Heart left ventricle (tissue), 16 donors: ENCODE data around the gene SMYD4. TPM values are rescaled to one million over a fixed set of nuclear protein-coding genes. Genes with fewer than 3 reads are reported as not detected.

Source experiments
- ATAC-seq, 4 donors: fragments of 200-7000 bp; cut with Tn5 transposase; one replicate each; pipeline ENCODE4 v1.9.1; 2020 to 2022; ENCODE audit warnings: moderate library complexity in 4 of 4, mild to moderate bottlenecking in 3 of 4, moderate number of reproducible peaks in 1 of 4
- DNase-seq, 5 donors: peaks; one replicate each; pipeline ENCODE4 v3.0.0-alpha.2; 2020
- H3K27ac ChIP-seq, 12 donors: fragments of 200-600 bp; sonication (generic) in 4 of 12; one replicate each; pipeline versions ENCODE4 v1.5.0 to v1.8.0; 2016 to 2022; ENCODE audit warnings: mild to moderate bottlenecking in 2 of 12
- H3K27me3 ChIP-seq, 9 donors: fragments of 200-600 bp; sonication (generic) in 2 of 9; one replicate each; pipeline versions ENCODE4 v1.5.1 to v1.8.0; 2016 to 2022; ENCODE audit warnings: mild to moderate bottlenecking in 3 of 9
- H3K36me3 ChIP-seq, 9 donors: fragments of 200-600 bp; sonication (generic) in 2 of 9; one replicate each; pipeline versions ENCODE4 v1.5.0 to v1.8.0; 2018 to 2022; ENCODE audit warnings: mild to moderate bottlenecking in 2 of 9
- H3K4me1 ChIP-seq, 12 donors: fragments of 200-600 bp; sonication (generic) in 4 of 12; one replicate each; pipeline versions ENCODE4 v1.5.0 to v1.8.0; 2016 to 2022; ENCODE audit warnings: mild to moderate bottlenecking in 3 of 12
- H3K4me3 ChIP-seq, 12 donors: fragments of 200-600 bp; sonication (generic) in 4 of 12; one replicate each; pipeline versions ENCODE4 v1.5.0 to v1.8.0; 2017 to 2022; ENCODE audit warnings: mild to moderate bottlenecking in 9 of 12, moderate library complexity in 4 of 12
- H3K9me3 ChIP-seq, 12 donors: fragments of 200-600 bp; sonication (generic) in 4 of 12; one replicate each; pipeline versions ENCODE4 v1.5.0 to v1.8.0; 2016 to 2022; ENCODE audit warnings: mild to moderate bottlenecking in 1 of 12
- POLR2A ChIP-seq, 2 donors: fragments of 450-650 bp; IDR thresholded peaks; one replicate each; pipeline ENCODE4 v1.6.1; 2017; ENCODE audit warnings: antibody characterized with exemption in 2 of 2, mild to moderate bottlenecking in 2 of 2, moderate library complexity in 2 of 2
- WGBS, 4 donors: extraction: QIAGEN DNeasy Blood & Tissue Kit in 2 of 4; methylation state at CpG; one replicate each; pipeline versions ENCODE4 v1.1.5 to v1.1.7; 2013 to 2018; 5-methylcytosine and 5-hydroxymethylcytosine counted together
- intact Hi-C, 10 donors: fragments of 100-400 bp; cut with DNase I; formaldehyde crosslinking; loops; one replicate each; pipeline versions ENCODE4 v1.11.1 to v1.14.2; 2022
- polyA plus RNA-seq, 2 donors: library from polyadenylated mRNA; stranded (reverse); fragments of 200-250 nt; gene quantifications; one replicate each; pipeline ENCODE4 v1.2.3, GENCODE V29; 2013
- total RNA-seq, 9 donors: library from RNA; depleted of rRNA in 2 of 9; stranded (reverse); fragments of >200 nt in 2 of 9; fragmentation: NEBNext Ultra II Directional in 3 of 9; extraction: Animal tissue kit (Norgen Biotek cat#: 25700) in 3 of 9; gene quantifications; one replicate each; pipeline versions ENCODE4 v1.1.0 to v1.2.4, GENCODE V29; 2016 to 2023
- TF ChIP-seq, protein P1 (sequence below), 12 donors: fragments of 200-600 bp; sonication (generic) in 4 of 12; IDR thresholded peaks; one replicate each; pipeline versions ENCODE4 v1.5.0 to v1.8.0; 2018 to 2022; ENCODE audit warnings: antibody characterized with exemption in 12 of 12, mild to moderate bottlenecking in 5 of 12
- donor health status: ischemic (EF 13 %, LVEDD 7.1; RV severe dilation, severe dysfunction).
- donor health status: healthy with polysubstance abuse.
- donor health status: DM: no; HTN: yes; CAD: no.
- donor health status: DM: no; HTN: no; CAD: no.
- donor health status: ischemic (EF 25% LVEDD 6.9; RV normal size, moderate dysfunction).
- donor health status: ischemic (EF 25% LVEDD 5.7; RV mildly dilated, moderate dysfunction).
- donor health status: healthy.
- donor health status: DM: yes; HTN: yes; CAD: no.
- donor health status: ischemic (EF 35%, LVEDD 5.7; RV mildly dilated, moderate dysfunction).
- donor health status: nonischemic (EF 11% LVEDD 7.7; RV severe dilation, severe dysfunction).
- donor health status: DM: yes; HTN: yes; CAD: no.
- donor health status: PGD.
- donor health status: ischemic (EF 29% LVEDD 5.4; RV normal size, mild dysfunction).
- donor health status: nonischemic (EF 23%, LVEDD 6.1; RV moderate dilation, normal function).

The SMYD4 gene
- total and polyA plus RNA-seq, 11 donors, result 5.2 to 15.9 (median 7.9) TPM

DNA sequence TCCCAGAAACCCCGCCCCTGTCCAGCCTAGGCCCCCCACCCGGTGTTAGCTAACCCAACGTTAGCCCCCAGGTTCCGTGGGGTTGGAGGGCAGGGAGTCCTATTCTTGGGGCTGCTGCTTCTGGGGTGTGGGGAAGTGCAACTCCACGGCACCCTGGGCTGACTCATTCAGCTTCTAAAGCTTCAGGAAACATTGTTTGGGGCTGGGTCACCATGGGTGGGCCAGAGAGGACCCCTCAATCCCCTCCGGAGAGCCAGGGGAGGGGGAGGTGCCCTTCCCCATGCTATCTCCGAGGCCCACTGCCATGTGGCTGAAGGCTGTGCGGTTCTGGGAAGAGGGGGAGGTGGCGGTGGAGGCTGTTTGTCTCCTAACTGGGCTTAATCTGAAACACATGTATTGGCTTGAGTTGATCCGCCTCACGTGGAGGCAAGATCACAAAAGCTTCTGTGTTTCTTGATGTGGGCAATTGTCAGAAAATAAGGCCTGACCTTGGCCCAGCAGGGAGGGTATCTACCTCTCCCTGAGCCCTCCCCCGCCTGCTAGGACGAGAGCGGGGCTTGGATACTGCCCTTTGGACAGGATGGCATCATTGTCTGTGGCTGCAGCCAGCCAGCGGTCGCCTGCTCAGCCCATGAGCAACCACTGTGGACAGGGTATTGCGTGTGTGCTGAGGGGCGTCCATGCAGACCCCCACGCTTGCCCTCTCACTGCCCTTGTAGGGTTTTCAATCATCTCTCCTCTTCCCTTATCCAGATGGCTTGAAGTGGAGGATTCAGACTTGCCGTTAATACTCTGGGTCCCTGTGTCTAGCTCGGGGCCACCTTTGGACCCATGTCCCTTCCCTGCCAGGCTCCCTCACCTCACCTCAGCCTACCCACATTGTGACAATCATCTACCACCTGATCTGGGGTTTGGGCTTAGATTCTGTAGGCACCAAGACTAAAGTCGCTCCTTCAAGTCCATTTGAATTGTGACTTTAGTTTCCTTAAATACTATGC lies 66.5 kb downstream of the SMYD4 start:
- H3K36me3 ChIP-seq, result peaks cover 0 to 11% (median 0%) of the 10 kb centered on the region in 9 donors
- no peaks in the 10 kb centered on the region for H3K27me3 ChIP-seq
- H3K4me1 ChIP-seq, result peaks cover 0 to 61% (median 11%) of the 10 kb centered on the region in 12 donors
- intact Hi-C loops, result no loop called here
- ATAC-seq (peak; percentile 19 to 60 (median 49)), DNase-seq (peak in 3 of 5 donors; percentile 52 to 77 (median 64))
- H3K27ac ChIP-seq, result peak overlapping the region; percentile 52 to 89 (median 82)
- H3K4me3 ChIP-seq, result peak overlapping the region in 11 of 12 donors; percentile 21 to 68 (median 53)
- no peaks in the 10 kb centered on the region for H3K9me3 ChIP-seq
- TF ChIP-seq POLR2A (IDR thresholded peaks at IDR 0.05), result no peak
- TF ChIP-seq, protein P1, sequence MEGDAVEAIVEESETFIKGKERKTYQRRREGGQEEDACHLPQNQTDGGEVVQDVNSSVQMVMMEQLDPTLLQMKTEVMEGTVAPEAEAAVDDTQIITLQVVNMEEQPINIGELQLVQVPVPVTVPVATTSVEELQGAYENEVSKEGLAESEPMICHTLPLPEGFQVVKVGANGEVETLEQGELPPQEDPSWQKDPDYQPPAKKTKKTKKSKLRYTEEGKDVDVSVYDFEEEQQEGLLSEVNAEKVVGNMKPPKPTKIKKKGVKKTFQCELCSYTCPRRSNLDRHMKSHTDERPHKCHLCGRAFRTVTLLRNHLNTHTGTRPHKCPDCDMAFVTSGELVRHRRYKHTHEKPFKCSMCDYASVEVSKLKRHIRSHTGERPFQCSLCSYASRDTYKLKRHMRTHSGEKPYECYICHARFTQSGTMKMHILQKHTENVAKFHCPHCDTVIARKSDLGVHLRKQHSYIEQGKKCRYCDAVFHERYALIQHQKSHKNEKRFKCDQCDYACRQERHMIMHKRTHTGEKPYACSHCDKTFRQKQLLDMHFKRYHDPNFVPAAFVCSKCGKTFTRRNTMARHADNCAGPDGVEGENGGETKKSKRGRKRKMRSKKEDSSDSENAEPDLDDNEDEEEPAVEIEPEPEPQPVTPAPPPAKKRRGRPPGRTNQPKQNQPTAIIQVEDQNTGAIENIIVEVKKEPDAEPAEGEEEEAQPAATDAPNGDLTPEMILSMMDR (IDR thresholded peaks at IDR 0.05), result no peak
- WGBS, 4 donors, result 67 to 75% (median 68%) methylated on average over 16 to 22 of the region's 22 CpGs

DNA sequence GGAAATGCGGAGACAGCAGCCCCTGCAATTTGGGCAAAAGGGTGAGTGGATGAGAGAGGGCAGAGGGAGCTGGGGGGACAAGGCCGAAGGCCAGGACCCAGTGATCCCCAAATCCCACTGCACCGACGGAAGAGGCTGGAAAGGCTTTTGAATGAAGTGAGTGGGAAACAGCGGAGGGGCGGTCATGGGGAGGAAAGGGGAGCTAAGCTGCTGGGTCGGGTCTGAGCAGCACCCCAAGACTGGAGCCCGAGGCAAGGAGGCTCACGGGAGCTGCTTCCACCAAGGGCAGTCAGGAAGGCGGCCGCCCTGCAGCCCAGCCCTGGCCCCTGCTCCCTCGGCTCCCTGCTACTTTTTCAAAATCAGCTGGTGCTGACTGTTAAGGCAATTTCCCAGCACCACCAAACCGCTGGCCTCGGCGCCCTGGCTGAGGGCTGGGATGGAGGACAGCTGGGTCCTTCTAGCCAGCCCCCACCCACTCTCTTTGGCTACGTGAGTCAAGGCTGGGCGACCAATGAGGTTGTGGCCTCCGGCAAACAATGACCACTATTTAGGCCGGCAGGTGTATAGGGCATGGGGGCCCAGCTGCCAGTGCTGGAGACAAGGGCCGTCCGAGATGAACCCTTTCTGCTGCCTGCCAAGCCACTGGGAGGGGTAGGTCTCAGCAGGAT lies 67.3 kb downstream of the SMYD4 start:
- H3K27ac ChIP-seq, result peak overlapping the region; percentile 52 to 89 (median 82)
- peak overlapping the region in 11 of 12 donors; percentile 21 to 68 (median 53) for H3K4me3 ChIP-seq
- peak; percentile 54 to 82 (median 76) for DNase-seq

DNA sequence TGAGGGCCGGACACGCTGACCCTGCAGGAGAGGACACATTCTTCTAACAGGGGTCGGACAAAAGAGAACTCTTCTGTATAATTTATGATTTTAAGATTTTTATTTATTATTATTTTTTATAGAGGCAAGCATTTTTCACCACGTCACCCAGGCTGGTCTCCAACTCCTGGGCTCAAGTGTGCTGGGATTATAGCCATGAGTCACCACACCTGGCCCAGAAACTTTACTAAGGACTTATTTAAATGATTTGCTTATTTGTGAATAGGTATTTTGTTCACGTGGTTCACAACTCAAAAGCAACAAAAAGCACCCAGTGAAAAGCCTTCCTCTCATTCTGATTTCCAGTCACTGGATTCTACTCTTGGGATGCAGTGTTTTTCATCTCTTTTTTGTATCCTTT lies 70.2 kb downstream of the SMYD4 start:
- 85 to 93% (median 89%) methylated on average over 5 of the region's 5 CpGs for WGBS, 4 donors
- Histone ChIP-seq H3K4me3 (no peak overlapping the region), H3K27ac (peak overlapping the region in 1 of 12 donors; percentile 64), H3K36me3 (no peaks in the 10 kb centered on the region), H3K4me1 (peaks cover 0 to 39% (median 9%) of the 10 kb centered on the region in 12 donors), H3K27me3 (no peaks in the 10 kb centered on the region), H3K9me3 (no peaks in the 10 kb centered on the region)
- TF ChIP-seq, protein P1 (IDR thresholded peaks at IDR 0.05), result no peak
- TF ChIP-seq POLR2A (IDR thresholded peaks at IDR 0.05), result no peak
- no peak for DNase-seq
- no peak for ATAC-seq
- intact Hi-C loops, result no loop called here

More for the DNA sequence above, 67.3 kb downstream of the SMYD4 start:
- ATAC-seq, result peak; percentile 50 to 75 (median 70)
- Histone ChIP-seq H3K4me1 (peaks cover 0 to 61% (median 11%) of the 10 kb centered on the region in 12 donors), H3K9me3 (no peaks in the 10 kb centered on the region), H3K36me3 (peaks cover 0 to 5% (median 0%) of the 10 kb centered on the region in 9 donors), H3K27me3 (no peaks in the 10 kb centered on the region)
- intact Hi-C loops, result no loop called here
- 63 to 74% (median 67%) methylated on average over 17 to 21 of the region's 21 CpGs for WGBS, 4 donors
- TF ChIP-seq, protein P1 (IDR thresholded peaks at IDR 0.05), result no peak
- TF ChIP-seq POLR2A (IDR thresholded peaks at IDR 0.05), result no peak
